Activated CD8-positive, alpha-beta memory T cell treated with anti-CD3 and anti-CD28 coated beads for 4 hours (primary cell): ENCODE data around the gene TTLL7.

Source experiments
- DNase-seq, 2 donors: peaks; one replicate each; pipeline ENCODE4 v3.0.0-alpha.2; 2020; ENCODE audit warnings: low read depth in 2 of 2

Gene TTLL7

DNA sequence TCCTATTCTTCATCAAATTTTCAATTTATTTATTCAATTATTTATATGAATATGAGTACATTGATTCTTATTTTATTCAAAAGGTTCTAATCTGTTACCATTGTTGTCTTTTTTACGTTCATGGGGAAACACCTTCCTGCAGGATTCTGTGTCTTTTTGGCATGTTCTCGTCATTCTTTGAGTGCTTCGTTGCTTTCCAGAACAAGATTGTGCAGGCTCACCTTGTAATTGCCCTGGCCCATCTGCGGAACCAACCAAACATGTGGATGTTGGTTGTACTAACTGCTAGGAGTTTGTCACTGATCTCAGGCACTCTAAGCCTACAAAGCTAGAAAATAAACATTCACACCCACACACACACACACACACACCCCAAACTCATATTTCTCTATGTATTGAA is 182.1 kb downstream of the TTLL7 start:
- DNase-seq, result no peak

DNA sequence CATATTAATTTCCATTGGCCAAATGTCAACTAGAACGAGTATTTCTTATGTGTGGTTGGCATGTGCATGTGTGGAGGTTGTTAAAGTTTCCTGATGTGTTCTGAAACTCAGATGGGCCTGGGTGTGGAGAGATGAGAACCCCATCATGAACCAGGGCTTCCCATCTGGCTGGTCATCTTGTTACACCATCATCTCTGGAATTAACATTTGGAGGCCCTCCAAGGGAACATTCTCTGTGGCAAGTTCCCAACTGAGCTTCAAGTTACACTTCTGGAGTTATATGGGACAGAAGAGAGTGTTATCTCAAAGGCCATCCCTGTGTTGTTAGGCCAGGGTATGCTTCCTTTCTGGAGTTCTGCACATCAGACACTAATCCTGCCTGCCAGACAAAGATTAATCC is 183.6 kb downstream of the TTLL7 start:
- no peak for DNase-seq
